HG02938 (cell line): ENCODE measurements around the gene DNAH1.

Experiments
- ATAC-seq: cut with Tn5 transposase; IDR thresholded peaks from one replicate; pipeline ENCODE4 v1.9.1; 2021; ENCODE audit warnings: mild to moderate bottlenecking, moderate library complexity; ENCODE audit not compliant: unreplicated experiment

DNAH1 gene

GRCh38 chr3:52310861-52311575 lies 5.1 kb upstream of the DNAH1 start:
- ATAC-seq, result no peak

GRCh38 chr3:52311576-52312119 lies 4.5 kb upstream of the DNAH1 start:
- ATAC-seq, result no peak

GRCh38 chr3:52313188-52313773 lies 2.8 kb upstream of the DNAH1 start:
- ATAC-seq, result peak; percentile 18

GRCh38 chr3:52313774-52314188 lies 2.3 kb upstream of the DNAH1 start:
- peak; percentile 93 for ATAC-seq

- no peak for ATAC-seq
Observed at GRCh38 chr3:52314489-52314888, 1.6 kb upstream of the DNAH1 start.

GRCh38 chr3:52315006-52315405 lies 1.1 kb upstream of the DNAH1 start:
- no peak for ATAC-seq

- no peak for ATAC-seq
Observed at GRCh38 chr3:52317208-52318000, 1.3 kb downstream of the DNAH1 start.

- no peak for ATAC-seq
Observed at GRCh38 chr3:52318186-52318816, 2.2 kb downstream of the DNAH1 start.

- no peak for ATAC-seq
Observed at GRCh38 chr3:52319921-52320595, 3.9 kb downstream of the DNAH1 start.

GRCh38 chr3:52321481-52321880 lies 5.4 kb downstream of the DNAH1 start:
- no peak for ATAC-seq

GRCh38 chr3:52322466-52322865 lies 6.3 kb downstream of the DNAH1 start:
- ATAC-seq, result no peak

- no peak for ATAC-seq
Observed at GRCh38 chr3:52323526-52324295, 7.6 kb downstream of the DNAH1 start.

- no peak for ATAC-seq
Observed at GRCh38 chr3:52324676-52325075, 8.6 kb downstream of the DNAH1 start.

- no peak for ATAC-seq
Observed at GRCh38 chr3:52325686-52326085, 9.6 kb downstream of the DNAH1 start.

GRCh38 chr3:52326976-52327375 lies 10.9 kb downstream of the DNAH1 start:
- no peak for ATAC-seq

GRCh38 chr3:52327486-52328290 lies 11.6 kb downstream of the DNAH1 start:
- ATAC-seq, result no peak

GRCh38 chr3:52328536-52329080 lies 12.5 kb downstream of the DNAH1 start:
- no peak for ATAC-seq

GRCh38 chr3:52330194-52330805 lies 14.2 kb downstream of the DNAH1 start:
- ATAC-seq, result no peak
